GM12878 (cell line): ENCODE data around the gene MLXIP.

Experiments used
- NR2C2 ChIP-seq: IDR thresholded peaks from 2 replicates; pipeline ENCODE4 v1.6.1; 2011; ENCODE audit warnings: borderline replicate concordance, low read depth; ENCODE audit not compliant: control insufficient read depth, insufficient read length
- TAF1 ChIP-seq: IDR thresholded peaks from 2 replicates; pipeline ENCODE4 v1.6.1; 2011; ENCODE audit warnings: mild to moderate bottlenecking, low read depth, low read length, borderline replicate concordance
- ZBED1 ChIP-seq: IDR thresholded peaks from 2 replicates; pipeline ENCODE4 v1.6.1; 2016; ENCODE audit warnings: borderline replicate concordance
- ZNF24 ChIP-seq: fragments of 450-650 bp; IDR thresholded peaks from 2 replicates; pipeline ENCODE4 v1.6.1; 2017; ENCODE audit warnings: antibody characterized with exemption, mild to moderate bottlenecking
- ZSCAN29 ChIP-seq: fragments of 450-650 bp; IDR thresholded peaks from 2 replicates; pipeline ENCODE4 v1.6.1; 2017; ENCODE audit warnings: mild to moderate bottlenecking, moderate library complexity
- ZZZ3 ChIP-seq: IDR thresholded peaks from 2 replicates; pipeline ENCODE4 v1.6.1; 2011; ENCODE audit warnings: low read depth; ENCODE audit not compliant: control insufficient read depth, insufficient read length
- TF ChIP-seq, protein P1 (sequence below): IDR thresholded peaks from 2 replicates; pipeline ENCODE4 v1.6.1; 2011; ENCODE audit warnings: low read depth, low read length, improper control_type of control experiment, borderline replicate concordance
- TF ChIP-seq, protein P2 (sequence below): IDR thresholded peaks from 2 replicates; pipeline ENCODE4 v1.6.1; 2012; ENCODE audit warnings: low read depth, low read length, improper control_type of control experiment
- TF ChIP-seq, protein P3 (sequence below): fragments of 450-650 bp; IDR thresholded peaks from 2 replicates; pipeline ENCODE4 v1.6.1; 2017; ENCODE audit warnings: mild to moderate bottlenecking
- TF ChIP-seq, protein P4 (sequence below): IDR thresholded peaks from 2 replicates; pipeline ENCODE4 v1.6.1; 2012; ENCODE audit warnings: low read length, inconsistent platforms

DNA sequence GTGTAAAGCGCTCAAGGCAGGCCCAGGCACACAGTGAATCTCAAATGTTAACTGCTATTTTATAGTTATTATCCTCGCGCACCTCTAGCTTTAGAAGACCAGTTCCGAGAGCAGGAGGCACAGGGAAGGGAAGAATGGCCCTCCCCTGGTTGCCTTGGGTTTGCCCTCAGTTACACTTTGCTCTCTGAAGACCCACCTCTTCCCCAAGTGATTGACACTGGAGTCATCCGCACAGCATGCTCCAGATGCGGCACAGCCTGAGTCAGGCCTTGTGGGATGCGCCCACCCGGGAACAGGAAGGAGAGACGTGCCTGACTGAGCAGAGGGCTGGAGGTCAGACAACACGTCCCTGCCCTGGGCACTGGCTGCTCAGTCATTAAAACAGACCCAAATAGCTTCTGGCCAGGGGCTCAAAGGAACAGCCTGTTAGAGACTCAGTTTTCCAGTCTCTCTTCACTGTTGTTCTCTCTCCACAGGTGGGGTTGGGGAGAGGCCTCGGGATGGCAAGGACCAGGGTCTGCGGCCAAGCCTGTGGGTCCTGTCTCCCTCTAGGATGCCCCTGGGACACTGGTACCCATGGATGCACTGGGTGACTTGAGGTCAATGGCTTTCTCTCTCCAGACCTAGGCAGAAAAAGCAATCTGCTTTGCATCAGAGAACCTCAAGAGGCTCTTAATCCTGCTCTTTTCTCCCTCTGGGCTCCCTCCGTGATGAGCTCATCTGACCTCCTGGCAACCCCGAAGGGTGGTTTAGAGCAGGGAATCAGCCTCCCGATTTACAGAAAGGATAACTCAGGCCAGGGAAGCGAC lies 13.6 kb upstream of the MLXIP start:
- TF ChIP-seq NR2C2: no peak
- TF ChIP-seq, protein P1, sequence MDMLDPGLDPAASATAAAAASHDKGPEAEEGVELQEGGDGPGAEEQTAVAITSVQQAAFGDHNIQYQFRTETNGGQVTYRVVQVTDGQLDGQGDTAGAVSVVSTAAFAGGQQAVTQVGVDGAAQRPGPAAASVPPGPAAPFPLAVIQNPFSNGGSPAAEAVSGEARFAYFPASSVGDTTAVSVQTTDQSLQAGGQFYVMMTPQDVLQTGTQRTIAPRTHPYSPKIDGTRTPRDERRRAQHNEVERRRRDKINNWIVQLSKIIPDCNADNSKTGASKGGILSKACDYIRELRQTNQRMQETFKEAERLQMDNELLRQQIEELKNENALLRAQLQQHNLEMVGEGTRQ: no peak
- TF ChIP-seq, protein P2, sequence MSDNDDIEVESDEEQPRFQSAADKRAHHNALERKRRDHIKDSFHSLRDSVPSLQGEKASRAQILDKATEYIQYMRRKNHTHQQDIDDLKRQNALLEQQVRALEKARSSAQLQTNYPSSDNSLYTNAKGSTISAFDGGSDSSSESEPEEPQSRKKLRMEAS: no peak
- TF ChIP-seq TAF1: no peak
- TF ChIP-seq ZSCAN29: no peak
- TF ChIP-seq ZBED1: no peak
- TF ChIP-seq, protein P3, sequence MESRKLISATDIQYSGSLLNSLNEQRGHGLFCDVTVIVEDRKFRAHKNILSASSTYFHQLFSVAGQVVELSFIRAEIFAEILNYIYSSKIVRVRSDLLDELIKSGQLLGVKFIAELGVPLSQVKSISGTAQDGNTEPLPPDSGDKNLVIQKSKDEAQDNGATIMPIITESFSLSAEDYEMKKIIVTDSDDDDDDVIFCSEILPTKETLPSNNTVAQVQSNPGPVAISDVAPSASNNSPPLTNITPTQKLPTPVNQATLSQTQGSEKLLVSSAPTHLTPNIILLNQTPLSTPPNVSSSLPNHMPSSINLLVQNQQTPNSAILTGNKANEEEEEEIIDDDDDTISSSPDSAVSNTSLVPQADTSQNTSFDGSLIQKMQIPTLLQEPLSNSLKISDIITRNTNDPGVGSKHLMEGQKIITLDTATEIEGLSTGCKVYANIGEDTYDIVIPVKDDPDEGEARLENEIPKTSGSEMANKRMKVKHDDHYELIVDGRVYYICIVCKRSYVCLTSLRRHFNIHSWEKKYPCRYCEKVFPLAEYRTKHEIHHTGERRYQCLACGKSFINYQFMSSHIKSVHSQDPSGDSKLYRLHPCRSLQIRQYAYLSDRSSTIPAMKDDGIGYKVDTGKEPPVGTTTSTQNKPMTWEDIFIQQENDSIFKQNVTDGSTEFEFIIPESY: no peak
- no peak for TF ChIP-seq ZNF24
- no peak for TF ChIP-seq ZZZ3
- TF ChIP-seq, protein P4, sequence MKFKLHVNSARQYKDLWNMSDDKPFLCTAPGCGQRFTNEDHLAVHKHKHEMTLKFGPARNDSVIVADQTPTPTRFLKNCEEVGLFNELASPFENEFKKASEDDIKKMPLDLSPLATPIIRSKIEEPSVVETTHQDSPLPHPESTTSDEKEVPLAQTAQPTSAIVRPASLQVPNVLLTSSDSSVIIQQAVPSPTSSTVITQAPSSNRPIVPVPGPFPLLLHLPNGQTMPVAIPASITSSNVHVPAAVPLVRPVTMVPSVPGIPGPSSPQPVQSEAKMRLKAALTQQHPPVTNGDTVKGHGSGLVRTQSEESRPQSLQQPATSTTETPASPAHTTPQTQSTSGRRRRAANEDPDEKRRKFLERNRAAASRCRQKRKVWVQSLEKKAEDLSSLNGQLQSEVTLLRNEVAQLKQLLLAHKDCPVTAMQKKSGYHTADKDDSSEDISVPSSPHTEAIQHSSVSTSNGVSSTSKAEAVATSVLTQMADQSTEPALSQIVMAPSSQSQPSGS: no peak
